Measurements from ENCODE around the gene PAFAH2. TPM values are rescaled to one million over a fixed set of nuclear protein-coding genes. Genes with fewer than 3 reads are reported as not detected.

PAFAH2 gene
- total RNA-seq, 1 donor from 2014 or later: 18.0 TPM

DNA sequence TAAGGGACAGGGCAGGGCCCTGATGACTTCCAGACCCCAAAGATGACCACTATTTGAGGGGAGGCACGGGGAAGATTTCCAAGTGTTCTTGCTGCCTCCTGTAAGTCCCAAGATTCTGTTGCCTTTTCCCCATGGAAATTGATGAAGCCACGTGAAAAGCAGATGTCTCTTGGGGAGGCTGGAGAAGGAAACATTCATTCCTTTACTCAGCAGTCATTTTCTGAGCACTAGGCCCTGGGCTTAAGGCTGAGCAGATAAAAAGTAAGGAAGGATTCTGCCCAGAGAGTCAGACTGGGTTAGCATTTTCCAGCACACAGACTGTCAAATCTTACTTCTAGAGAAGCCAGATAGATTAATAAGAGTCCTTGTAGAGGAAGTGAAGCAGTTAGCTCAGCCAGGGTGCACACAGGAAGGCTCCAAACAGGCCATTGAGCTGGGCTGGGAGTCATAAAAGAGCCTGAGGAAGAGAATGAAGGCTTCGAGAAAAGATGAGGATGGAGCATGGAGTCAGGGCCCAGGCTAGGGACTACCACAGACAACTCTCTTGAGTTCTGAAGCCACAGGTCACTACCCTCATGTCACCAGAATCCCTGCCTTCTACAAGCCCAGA, 33.9 kb upstream of the PAFAH2 start:
- DNase-seq (ENCODE audit: low read depth): no peak

DNA sequence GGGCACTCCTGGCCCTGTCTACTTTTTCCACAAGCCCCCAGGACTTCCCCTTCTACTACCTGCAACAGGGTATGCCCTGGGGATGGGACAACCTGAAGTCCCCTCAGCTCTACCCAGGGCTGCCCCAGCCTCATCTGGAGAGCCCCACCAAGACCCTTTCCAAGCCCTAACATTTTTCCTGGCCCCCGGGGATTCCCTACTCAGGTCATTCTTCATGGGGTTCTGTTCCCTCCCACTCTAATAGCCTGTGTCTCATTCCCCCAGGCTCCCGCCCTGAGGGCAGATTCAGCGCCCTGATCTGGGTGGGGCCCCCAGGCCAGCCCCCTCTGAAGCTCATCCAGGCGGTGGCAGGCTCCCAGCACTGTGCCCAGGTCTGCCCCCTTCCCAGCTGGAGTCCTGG, 33.3 kb upstream of the PAFAH2 start:
- no peak for DNase-seq (ENCODE audit: low read depth)

DNA sequence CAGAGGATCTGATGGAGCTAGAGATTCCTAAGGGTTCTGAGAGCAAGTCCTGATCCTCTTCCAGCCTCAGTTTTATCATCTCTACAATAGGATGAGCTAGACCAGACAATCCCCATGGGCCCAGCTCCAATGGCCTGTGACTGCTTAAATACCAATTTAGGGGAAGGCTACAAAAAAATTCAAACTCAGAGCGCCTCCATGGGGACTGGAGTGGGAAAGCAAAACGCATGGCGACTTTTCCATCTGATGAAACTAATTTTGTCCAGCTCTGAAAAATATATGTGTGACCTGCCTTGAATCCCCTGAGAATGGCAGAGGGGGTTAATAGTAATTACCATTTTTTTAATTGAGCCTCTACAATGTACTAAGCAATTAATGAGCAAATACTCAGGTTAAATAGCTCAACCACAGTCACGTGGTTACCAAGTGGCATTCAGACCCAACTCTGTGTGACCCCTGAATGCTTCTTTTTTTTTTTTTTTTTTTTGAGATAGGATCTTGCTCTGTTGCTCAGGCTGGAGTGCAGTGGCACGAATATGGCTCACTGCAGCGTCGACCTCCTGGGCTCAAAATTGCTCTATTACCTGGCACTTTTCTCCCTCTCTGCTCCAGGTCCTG, 32.1 kb upstream of the PAFAH2 start:
- no peak for DNase-seq (ENCODE audit: low read depth)

DNA sequence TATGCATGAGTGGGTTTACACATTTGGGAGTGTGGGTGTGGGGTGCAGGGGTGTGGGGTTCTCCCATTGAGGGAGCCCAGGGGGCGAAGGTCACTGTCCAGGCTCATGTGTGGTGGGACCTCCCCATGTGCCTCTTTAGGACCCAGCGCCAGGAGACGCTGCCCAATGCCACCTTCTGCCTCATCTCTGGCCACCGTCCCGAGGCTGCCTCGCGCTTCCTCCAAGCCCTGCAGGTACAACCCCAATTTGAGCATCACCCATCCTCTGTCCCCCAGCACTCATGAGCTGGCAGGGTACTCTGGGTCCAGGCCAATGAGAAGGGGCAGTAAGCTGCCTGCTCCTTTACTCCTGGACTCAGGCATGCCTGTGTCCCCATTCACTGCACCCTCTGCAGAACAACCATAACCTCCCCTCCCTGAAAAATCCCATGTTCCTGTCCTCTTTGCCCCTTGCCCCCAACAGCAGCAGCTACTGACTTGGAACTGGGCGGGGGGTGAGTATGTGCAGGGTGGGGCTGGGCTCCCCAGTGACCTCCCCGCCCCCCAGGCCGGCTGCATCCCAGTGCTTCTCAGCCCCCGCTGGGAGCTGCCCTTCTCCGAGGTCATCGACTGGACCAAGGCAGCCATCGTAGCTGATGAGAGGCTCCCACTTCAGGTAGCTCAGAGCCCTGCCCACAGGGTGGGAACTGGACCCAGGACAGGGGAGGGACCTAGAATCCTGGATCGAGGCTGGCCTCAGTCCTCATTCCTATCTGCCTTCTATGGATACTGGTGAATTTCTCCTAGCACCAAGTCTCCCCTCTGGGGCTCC, 31.4 kb upstream of the PAFAH2 start:
- DNase-seq (ENCODE audit: low read depth): no peak

DNA sequence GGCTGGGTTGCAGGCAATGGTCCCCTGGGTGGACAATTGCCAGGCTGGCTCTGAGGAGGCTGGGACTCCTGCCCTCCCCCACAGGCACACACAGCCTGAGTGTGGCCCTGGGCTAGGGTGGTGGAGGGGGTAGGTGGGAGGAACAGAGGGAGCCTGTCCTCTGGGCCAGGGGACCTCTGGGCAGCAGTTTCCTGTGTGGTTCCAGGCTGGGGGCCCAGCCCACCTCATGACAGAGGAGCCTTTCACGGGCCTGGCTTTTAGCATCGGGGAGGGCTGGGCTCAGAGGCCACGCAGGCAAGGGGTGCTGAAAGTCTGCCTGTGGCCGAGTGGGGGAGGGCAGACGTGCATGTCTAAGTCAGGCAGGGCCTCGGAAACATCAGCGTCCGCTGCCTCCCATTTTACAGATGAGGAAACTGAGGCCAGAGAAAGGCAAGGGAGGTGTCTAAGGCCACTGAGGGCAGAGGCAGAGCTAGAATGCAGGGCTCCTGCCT, 30.7 kb upstream of the PAFAH2 start:
- DNase-seq (ENCODE audit: low read depth): no peak

DNA sequence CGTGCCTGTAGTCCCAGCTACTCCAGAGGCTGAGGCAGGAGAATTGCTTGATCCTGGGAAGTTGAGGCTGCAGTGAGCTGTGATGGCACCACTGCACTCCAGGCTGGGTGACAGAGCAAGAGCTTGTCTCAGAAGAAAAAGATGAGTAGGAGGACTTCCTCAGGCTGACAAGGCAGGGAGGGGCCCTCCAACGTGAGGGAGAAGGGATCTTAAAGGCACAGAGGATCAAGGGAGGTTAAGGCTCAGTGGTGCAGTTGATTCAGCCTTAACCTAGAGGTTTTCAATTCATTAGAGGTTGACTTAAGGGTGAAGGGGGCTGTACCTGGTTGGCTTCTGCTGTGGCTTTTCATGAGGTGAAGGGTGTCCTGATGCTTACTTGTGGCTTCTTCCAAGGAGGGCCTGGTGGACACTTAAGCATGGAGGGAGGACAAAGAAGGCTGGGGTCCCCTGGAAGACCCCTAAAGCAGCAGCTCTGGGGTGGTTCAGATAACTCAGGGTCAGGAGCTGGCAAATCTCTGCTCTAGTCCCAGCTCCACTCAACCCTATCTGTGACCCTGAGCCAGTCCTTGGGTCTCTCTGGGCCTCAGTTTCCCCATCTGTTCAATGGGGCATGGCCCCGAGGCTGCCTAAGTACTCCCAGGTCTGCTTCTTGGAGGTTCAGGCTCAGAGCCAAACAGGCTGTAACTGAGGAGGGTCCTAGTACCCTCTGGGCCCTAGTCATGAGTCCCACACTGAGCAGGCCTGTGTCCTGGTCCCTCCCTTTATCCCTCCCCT, 30.0 kb upstream of the PAFAH2 start:
- no peak for DNase-seq (ENCODE audit: low read depth)

DNA sequence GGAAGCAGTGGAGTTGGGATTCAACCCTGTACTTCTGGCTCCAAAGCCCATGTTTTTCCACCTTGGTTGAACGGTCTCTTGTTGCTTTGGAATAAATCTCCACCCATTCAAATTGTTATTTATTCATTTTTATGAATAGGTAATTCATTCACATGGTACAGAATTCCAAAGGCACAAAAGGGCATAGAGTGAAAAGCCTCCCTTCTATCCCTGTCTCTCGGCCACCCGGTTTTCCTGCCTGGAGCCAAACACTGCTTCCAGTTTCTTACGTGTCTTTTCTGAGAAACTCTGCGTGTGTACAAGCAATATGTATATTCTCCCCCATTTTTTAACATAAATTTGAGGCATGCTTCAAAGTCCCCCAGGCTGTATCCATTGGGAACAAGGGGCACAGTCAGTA, 27.7 kb upstream of the PAFAH2 start:
- no peak for DNase-seq (ENCODE audit: low read depth)

DNA sequence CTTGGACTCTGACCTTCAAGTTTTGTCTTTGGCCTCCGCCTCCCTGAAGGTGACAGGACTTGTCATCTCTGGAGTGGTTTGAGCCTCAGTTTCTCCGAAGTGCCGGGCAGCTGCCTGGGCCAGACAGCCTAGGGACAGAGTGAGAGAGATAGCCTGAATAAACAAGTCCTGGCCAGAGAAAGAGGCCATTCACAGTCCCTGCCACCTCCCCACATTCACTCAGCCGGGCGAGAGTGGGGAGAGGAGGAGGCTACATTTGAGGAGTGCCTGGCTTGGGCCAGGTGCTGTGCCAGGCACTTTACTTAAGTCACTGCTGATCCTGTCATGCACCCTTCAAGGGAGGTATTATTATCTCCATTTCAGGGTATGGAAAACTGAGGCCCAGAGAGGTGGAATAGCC, 27.2 kb upstream of the PAFAH2 start:
- DNase-seq (ENCODE audit: low read depth): no peak

DNA sequence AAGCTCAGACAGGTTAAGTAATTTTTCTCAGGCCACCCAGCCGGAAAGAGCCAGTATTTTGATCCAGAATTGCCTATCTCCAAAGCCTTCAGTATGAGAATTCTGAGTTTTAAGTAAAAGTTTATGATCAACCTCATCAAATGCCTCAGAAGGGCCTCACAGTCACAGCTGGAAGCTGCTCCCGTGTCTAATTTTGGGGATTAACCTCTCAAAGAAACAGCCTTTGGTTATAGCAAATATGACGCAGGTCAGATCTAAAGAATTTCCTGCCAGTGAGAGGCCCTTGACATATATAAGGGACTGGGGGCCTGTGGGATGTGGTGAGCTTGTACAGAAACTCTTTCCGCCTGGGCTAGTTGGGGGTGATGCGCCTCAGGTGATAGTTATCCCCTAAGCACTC, 26.0 kb upstream of the PAFAH2 start:
- DNase-seq (ENCODE audit: low read depth): no peak

DNA sequence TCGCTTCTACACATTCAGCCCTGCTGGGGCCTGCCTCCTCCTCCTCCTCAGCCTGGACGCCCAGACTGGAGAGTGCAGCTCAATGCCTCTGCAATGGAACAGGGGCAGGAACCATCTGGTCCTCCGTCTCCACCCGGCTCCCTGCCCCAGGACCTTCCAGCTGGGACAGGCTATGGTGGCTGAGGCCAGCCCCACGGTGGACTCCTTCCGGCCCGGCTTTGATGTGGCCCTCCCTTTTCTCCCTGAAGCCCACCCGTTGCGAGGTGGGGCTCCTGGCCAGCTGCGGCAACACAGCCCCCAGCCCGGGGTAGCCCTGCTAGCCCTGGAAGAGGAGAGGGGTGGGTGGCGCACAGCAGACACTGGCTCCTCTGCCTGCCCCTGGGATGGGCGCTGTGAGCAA, 25.1 kb upstream of the PAFAH2 start:
- no peak for DNase-seq (ENCODE audit: low read depth)

DNA sequence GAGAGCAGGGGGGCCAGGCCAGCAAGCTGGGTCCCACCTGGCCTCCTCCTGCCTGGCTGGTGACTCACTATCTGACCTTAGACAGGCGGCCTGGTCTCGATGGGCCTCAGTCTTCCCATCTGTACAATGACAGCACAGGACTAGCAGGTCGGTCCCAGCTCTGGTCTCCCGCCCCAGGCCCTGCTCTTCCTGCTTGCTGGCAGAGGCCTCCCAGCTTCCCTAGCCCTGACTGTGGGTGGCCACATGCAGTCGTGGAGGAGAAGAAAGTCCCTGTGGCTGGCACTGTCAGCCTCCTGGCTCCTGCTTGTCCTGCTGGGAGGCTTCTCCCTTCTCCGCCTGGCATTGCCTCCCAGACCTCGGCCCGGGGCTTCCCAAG, 24.5 kb upstream of the PAFAH2 start:
- DNase-seq (ENCODE audit: low read depth): no peak

DNA sequence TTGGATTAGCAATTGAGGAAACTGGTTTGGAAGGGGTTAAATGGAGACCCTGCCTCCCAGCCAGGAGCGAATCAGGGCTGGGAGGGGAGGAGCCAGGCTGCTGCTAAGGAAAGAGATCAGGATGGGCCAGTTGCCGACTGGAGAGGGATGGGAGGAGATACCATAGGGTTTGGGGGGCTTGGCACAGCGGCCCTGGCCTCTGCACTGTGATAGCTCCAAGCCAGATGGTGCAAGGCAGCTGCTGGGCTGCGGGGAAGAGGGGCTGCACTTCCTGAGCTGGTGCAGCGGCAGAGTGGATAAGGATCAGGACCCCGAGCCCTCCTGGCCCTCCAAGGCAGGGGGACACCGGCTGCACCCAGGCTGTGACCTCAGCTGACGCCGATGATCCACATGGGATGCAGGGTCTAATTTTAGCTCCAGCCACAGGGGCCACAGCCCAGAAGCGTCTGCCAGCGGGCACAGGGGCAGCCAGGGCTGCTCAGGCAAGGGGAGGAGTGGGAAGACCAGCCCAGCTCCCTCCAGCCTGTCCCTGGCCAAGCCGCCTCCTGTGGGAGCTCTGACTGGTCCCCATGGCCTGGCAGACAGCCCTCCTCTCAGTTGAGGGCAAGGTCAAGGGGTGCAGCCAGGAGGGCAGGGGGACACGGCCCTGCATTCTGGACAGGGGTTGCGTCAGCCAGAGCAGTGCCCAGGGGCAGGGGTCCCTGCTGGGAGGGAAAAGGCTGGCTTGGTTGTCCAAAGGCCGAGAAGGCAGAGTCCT, 24.0 kb upstream of the PAFAH2 start, which contains the start of gene EXTL1:
Gene EXTL1, plus strand, starts transcription at position 129 of the 757 bp plus-strand sequence. CDS start 872 bp downstream, outside the sequence.
- peak; percentile 95 for DNase-seq (ENCODE audit: low read depth)

DNA sequence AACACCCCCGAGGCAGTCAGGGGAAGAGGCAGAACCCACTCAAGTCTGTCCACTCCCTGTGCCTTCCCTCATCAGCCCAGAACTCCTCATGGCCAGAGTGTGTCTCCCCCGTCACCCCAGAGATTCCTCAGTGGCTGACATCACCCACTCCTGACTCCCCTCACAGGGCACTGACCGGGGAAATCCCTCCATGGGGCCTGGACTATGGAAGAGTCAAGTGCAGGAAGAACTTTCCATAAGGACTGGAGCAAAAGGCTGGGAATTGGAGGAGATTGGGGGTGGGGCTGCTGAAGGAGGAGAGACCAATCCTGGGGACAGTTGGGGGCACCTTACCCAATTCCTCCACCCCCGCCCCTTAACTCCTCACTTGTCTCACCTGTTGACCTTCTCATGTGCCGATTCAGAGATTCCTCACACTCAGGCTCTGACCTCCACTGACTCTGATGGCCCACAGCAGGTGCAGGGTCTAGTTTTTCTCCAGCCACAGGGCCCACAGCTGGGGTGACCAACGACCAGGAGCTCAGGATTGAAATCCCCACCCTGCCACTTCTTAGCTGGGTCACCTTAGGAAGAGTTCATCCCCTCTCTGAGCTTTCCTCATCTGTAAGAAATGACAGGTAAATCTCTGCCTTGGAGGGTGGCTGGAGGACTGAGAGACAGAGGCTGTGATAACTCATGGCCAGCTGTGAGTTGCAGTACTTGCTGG, 23.2 kb upstream of the PAFAH2 start:
- DNase-seq (ENCODE audit: low read depth): peak; percentile 94

DNA sequence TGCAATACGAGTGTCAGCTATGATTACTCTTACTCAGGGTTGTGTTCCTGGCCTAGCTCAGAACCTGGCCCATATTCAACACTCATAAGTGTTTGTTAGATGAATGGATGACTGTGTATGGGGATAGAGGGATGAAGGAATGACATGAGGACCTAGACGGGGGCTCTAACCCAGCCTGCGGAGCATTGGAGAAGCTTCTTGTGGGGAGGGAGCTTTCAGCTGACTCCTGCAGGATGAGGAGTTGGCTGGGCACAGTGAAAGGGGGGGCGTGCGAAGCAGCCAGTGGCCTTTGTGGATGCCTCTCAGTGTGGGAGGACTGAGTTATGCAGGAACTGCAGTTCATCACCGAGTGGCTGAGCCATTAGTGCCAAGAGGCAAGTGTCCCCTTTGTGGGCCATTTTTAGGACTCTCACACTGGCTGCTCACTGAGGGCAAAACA, 22.5 kb upstream of the PAFAH2 start:
- DNase-seq (ENCODE audit: low read depth): peak; percentile 85

DNA sequence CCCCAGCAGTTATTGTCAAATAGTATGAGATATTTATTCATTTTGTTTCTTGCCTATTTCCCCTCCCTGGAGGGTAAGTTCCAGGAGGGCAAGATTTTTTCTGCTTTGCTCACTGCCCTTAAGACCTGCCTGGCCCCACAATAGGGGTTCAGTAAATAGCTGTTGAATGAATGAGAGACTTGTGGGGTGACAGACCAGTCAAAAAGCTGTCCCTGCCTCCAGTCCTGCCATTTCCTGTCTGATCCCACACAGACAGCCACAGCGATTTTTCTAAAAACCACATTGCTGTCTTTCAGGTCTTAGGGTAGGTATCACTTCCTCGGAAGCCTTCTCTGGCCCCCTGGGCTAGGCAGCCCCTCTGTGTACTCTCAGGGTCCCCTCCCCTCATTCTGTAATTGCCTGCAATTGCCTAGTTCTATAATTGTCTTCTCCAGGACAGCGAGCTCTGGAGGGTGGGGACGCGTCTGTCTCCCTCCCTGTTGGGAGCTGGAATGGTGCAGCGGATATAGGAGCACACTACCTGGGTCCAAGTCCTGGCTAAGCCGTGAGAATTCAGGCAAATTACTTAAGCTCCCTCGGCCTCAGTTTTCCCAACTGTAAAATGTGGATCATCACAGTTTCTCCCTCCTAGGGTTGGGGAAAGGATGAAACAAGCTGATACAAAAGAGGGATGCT, 21.9 kb upstream of the PAFAH2 start:
- DNase-seq (ENCODE audit: low read depth): peak; percentile 65

DNA sequence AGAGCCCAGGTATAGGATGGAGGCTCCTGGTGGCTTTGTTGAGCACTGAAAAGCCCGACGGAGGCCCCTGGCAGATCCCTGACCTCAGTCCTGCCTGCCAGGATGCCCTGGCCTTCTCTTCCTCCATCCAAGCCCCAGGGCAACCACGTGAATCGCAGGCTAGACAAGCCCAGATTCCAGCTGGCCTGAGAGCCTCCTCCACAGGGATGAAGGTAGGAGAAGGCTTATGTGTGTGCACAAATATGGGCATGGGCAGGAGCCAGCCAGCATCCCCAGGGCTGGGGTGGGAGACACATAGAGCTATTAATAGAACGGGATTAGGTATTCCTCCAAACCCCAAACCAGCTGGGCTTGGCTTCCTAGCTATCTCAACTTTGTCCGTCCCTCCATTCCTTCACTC, 19.7 kb upstream of the PAFAH2 start:
- DNase-seq (ENCODE audit: low read depth): peak; percentile 93

DNA sequence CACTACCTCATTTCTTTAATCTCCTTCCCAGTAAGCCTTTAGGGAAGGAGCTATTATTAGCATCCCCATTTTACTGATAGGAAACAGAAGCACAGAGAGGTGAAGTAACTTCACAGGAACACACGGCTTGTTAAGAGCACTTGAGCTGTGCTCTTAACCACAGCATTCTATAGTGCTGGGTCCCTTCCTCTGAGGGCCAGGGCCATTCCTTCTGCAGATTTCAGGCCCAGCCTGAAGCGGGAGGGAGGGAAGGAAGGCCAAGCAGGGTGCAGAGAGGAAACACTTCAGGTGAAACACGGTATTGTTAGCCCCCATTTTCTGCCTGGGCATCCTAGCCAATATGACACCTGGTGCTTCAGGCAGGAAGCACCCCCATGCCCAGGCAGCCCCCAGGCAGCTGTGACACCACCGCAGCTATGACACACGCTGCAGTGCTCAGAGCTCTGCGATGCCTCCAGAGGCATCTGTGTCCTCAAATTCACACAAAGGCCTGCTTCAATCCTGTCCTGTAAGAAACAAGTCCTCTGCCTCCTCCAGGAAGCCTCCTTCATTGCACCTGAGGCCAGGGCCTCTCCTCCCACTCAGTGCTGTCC, 19.2 kb upstream of the PAFAH2 start:
- DNase-seq (ENCODE audit: low read depth): no peak

DNA sequence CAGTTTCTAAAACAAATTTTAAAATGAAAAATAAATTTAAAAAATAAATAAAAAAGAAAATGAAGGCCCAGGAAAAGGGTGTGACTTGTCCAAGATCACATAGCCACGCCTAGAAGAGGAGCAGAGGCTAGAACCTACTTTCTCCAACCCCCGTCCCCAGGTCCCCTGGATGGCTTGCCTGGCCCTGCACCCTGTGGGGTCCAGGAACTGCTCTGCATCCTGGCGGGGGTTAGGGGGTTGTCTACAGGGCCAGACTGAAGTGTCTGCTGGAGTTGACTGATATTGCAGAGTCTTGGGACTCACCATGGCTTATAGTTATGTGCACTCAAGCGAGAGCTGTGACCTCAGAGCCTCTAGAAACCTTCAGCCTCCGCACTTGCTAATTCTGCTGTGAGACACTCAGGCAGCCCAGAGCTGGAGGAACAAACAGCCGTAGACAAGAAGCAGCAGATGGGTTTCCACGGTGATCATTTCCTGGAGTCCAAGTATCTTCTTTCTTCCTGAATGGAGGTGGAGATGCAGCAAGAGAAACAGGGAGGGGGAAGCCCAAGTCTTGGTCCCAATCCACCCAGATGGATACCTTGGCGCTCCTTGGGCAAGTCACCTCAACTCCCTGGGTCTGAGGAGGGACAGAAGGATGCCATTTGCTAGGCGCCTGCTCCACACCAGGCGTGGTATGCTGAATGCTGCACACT, 18.5 kb upstream of the PAFAH2 start:
- DNase-seq (ENCODE audit: low read depth): peak; percentile 74

Data from myocyte (in vitro differentiated cells).